GF-D8 (cell line): ENCODE data around the gene ZNF827.

Experiments
- DNase-seq: peaks from one replicate; lab custom pipeline; 2025; lab: John Stamatoyannopoulos, UW

The ZNF827 gene

GRCh38 chr4:145756244-145756643 lies 182.4 kb downstream of the ZNF827 start:
- DNase-seq, result no peak

GRCh38 chr4:145755802-145756201 lies 182.8 kb downstream of the ZNF827 start:
- no peak for DNase-seq

- no peak for DNase-seq
These were observed 195.0 kb downstream of the ZNF827 start for GRCh38 chr4:145743641-145744040.

- DNase-seq, result no peak
These were observed 197.8 kb downstream of the ZNF827 start for GRCh38 chr4:145740806-145741205.

GRCh38 chr4:145739845-145740244 lies 198.8 kb downstream of the ZNF827 start:
- no peak for DNase-seq

GRCh38 chr4:145736241-145736831 lies 202.3 kb downstream of the ZNF827 start:
- DNase-seq, result no peak

- DNase-seq, result no peak
These were observed 202.8 kb downstream of the ZNF827 start for GRCh38 chr4:145735827-145736226.

- no peak for DNase-seq
These were observed 203.3 kb downstream of the ZNF827 start for GRCh38 chr4:145735347-145735675.

GRCh38 chr4:145734576-145735346 lies 203.9 kb downstream of the ZNF827 start:
- no peak for DNase-seq

GRCh38 chr4:145734031-145734430 lies 204.6 kb downstream of the ZNF827 start:
- no peak for DNase-seq

- no peak for DNase-seq
These were observed 205.4 kb downstream of the ZNF827 start for GRCh38 chr4:145732895-145733880.

GRCh38 chr4:145732001-145732815 lies 206.4 kb downstream of the ZNF827 start:
- DNase-seq, result no peak

- no peak for DNase-seq
These were observed 207.6 kb downstream of the ZNF827 start for GRCh38 chr4:145731028-145731427.

GRCh38 chr4:145730026-145730425 lies 208.6 kb downstream of the ZNF827 start:
- DNase-seq, result no peak

- DNase-seq, result no peak
These were observed 215.3 kb downstream of the ZNF827 start for GRCh38 chr4:145723336-145723735.

- DNase-seq, result no peak
These were observed 216.1 kb downstream of the ZNF827 start for GRCh38 chr4:145722561-145722960.

- DNase-seq, result no peak
These were observed 218.0 kb downstream of the ZNF827 start for GRCh38 chr4:145720656-145721055.

- no peak for DNase-seq
These were observed 218.6 kb downstream of the ZNF827 start for GRCh38 chr4:145719752-145720624.

GRCh38 chr4:145716661-145717200 lies 221.9 kb downstream of the ZNF827 start:
- no peak for DNase-seq

- no peak for DNase-seq
These were observed 222.4 kb downstream of the ZNF827 start for GRCh38 chr4:145716200-145716599.

GRCh38 chr4:145709843-145710242 lies 228.8 kb downstream of the ZNF827 start:
- no peak for DNase-seq
